Gastrocnemius medialis (tissue), 4 donors: ENCODE results near the gene TCP11L2. TPM values are rescaled to one million over a fixed set of nuclear protein-coding genes. Genes with fewer than 3 reads are reported as not detected.

ENCODE experiments used
- ATAC-seq, 2 donors: fragments of 150-250 bp; one replicate each; pipeline ENCODE4 v1.9.1; 2016
- DNase-seq, 2 donors: peaks; one replicate each; pipeline ENCODE4 v3.0.0-alpha.2; 2019
- H3K27ac ChIP-seq, 4 donors: fragments of 200-600 bp; sonication (generic); 1 replicate in 1 of 4; 2 replicates in 3 of 4; pipeline ENCODE4 v1.5.1; 2016 to 2018; ENCODE audit warnings: mild to moderate bottlenecking in 2 of 4, moderate library complexity in 1 of 4
- H3K27me3 ChIP-seq, 3 donors: fragments of 200-600 bp; sonication (generic) in 2 of 3; 1 replicate in 1 of 3; 2 replicates in 2 of 3; pipeline versions ENCODE4 v1.5.1 to v1.6.0; 2016 to 2019; ENCODE audit warnings: mild to moderate bottlenecking in 1 of 3, moderate library complexity in 1 of 3
- H3K36me3 ChIP-seq, 2 donors: fragments of 200-600 bp; sonication (generic) in 1 of 2; one replicate each; pipeline ENCODE4 v1.5.1; 2017 to 2018
- H3K4me1 ChIP-seq, 2 donors: fragments of 200-600 bp; sonication (generic) in 1 of 2; one replicate each; pipeline ENCODE4 v1.5.1; 2016 to 2017; ENCODE audit warnings: mild to moderate bottlenecking in 2 of 2
- H3K4me3 ChIP-seq, 4 donors: fragments of 200-600 bp; sonication (generic) in 3 of 4; 1 replicate in 1 of 4; 2 replicates in 3 of 4; pipeline ENCODE4 v1.5.1; 2016 to 2019; ENCODE audit warnings: mild to moderate bottlenecking in 2 of 4
- H3K9me3 ChIP-seq, 3 donors: fragments of 200-600 bp; sonication (generic) in 2 of 3; 1 replicate in 1 of 3; 2 replicates in 2 of 3; pipeline ENCODE4 v1.5.1; 2016 to 2019
- POLR2A ChIP-seq, 2 donors: fragments of 450-650 bp; IDR thresholded peaks; one replicate each; pipeline ENCODE4 v1.6.1; 2017; ENCODE audit warnings: antibody characterized with exemption in 2 of 2, mild to moderate bottlenecking in 2 of 2, moderate library complexity in 2 of 2
- in situ Hi-C, 4 donors: fragments of 200-750 bp; cut with MboI; loops; one replicate each; pipeline versions ENCODE4 v1.15.0 to v1.8.0; 2017; ENCODE audit warnings: low sequenced_read_pairs in 4 of 4
- intact Hi-C: fragments of 100-400 bp; cut with DNase I; formaldehyde crosslinking; loops from one replicate; pipeline ENCODE4 v1.15.1; 2023; ENCODE audit warnings: low total_unique reads
- total RNA-seq, 4 donors: library from RNA; depleted of rRNA; stranded (reverse); fragments of >200 nt; gene quantifications; one replicate each; pipeline versions ENCODE4 v1.1.0 to v1.2.3, GENCODE V29; 2016
- TF ChIP-seq, protein P1 (sequence below), 5 experiments: fragments of 450-650 bp in 3 of 5; fragments of 200-600 bp in 2 of 5; sonication (generic) in 2 of 5; IDR thresholded peaks in 4 of 5; conservative IDR thresholded peaks in 1 of 5; 1 replicate in 4 of 5; 2 replicates in 1 of 5; pipeline ENCODE4 v1.5.1; 2016 to 2019; ENCODE audit warnings: antibody characterized with exemption in 5 of 5, mild to moderate bottlenecking in 3 of 5, moderate library complexity in 3 of 5

The TCP11L2 gene
- total RNA-seq, 4 donors from 2014 or later: 39.1 to 51.7 (median 43.9) TPM

GRCh38 chr12:106343214-106343528 lies 40.6 kb downstream of the TCP11L2 start:
- Histone ChIP-seq H3K4me3 (peak overlapping the region; percentile 24 to 44 (median 38)), H3K36me3 (peaks cover 0 to 22% of the 10 kb centered on the region in 2 donors), H3K9me3 (no peaks in the 10 kb centered on the region), H3K27ac (peak overlapping the region; percentile 66 to 88 (median 80)), H3K27me3 (no peaks in the 10 kb centered on the region), H3K4me1 (peaks cover 32 to 54% of the 10 kb centered on the region in 2 donors)
- intact Hi-C loops (loop anchor here (2.0 kb wide), 2 partner anchors 40 to 94 kb away; partner anchors contain the start of genes CKAP4 and TCP11L2), in situ Hi-C loops (loop anchor here in 3 of 4 donors (5.0 to 10.0 kb wide), 2 partner anchors 116 to 118 kb away; no protein-coding TSS in a partner anchor)
- ATAC-seq (peak; percentile 5 to 12), DNase-seq (no peak)
- TF ChIP-seq POLR2A (IDR thresholded peaks at IDR 0.05): no peak
- TF ChIP-seq, protein P1, sequence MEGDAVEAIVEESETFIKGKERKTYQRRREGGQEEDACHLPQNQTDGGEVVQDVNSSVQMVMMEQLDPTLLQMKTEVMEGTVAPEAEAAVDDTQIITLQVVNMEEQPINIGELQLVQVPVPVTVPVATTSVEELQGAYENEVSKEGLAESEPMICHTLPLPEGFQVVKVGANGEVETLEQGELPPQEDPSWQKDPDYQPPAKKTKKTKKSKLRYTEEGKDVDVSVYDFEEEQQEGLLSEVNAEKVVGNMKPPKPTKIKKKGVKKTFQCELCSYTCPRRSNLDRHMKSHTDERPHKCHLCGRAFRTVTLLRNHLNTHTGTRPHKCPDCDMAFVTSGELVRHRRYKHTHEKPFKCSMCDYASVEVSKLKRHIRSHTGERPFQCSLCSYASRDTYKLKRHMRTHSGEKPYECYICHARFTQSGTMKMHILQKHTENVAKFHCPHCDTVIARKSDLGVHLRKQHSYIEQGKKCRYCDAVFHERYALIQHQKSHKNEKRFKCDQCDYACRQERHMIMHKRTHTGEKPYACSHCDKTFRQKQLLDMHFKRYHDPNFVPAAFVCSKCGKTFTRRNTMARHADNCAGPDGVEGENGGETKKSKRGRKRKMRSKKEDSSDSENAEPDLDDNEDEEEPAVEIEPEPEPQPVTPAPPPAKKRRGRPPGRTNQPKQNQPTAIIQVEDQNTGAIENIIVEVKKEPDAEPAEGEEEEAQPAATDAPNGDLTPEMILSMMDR (IDR thresholded peaks at IDR 0.05 in 4 of 5, conservative IDR thresholded peaks at IDR 0.05 in 1 of 5): no peak

- TF ChIP-seq, protein P1 (IDR thresholded peaks at IDR 0.05 in 4 of 5, conservative IDR thresholded peaks at IDR 0.05 in 1 of 5): no peak
- no peak for TF ChIP-seq POLR2A (IDR thresholded peaks at IDR 0.05)
- Histone ChIP-seq H3K27ac (peak overlapping the region; percentile 66 to 88 (median 80)), H3K4me1 (peaks cover 32 to 54% of the 10 kb centered on the region in 2 donors), H3K27me3 (no peaks in the 10 kb centered on the region), H3K36me3 (peaks cover 0 to 22% of the 10 kb centered on the region in 2 donors), H3K4me3 (no peak overlapping the region), H3K9me3 (no peaks in the 10 kb centered on the region)
- in situ Hi-C loops (loop anchor here in 3 of 4 donors (5.0 to 10.0 kb wide), 2 partner anchors 117 to 119 kb away; no protein-coding TSS in a partner anchor), intact Hi-C loops (no loop called here)
- DNase-seq (no peak), ATAC-seq (no peak)
Observed at GRCh38 chr12:106344131-106344530, 41.6 kb downstream of the TCP11L2 start.

DNA sequence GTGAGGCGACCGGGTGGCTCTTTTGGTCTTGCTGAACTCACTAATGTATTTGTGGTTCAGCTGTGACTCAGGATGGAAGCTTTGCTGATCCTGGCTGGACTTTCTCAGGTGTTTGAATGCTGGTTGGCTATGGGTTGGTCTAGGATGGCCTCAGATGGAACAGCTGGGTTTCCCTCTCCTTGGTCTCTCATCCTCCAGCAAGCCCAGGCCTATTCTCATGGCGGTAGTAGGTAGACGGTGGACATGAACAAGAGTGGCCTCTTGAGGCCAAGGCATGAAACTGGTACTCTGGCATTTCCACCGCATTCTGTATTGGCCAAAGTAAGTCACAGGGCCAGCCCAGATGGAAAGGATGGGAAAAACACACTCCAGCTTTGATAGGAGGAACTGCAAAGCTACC lies 43.2 kb downstream of the TCP11L2 start:
- peaks cover 0 to 17% of the 10 kb centered on the region in 2 donors for H3K36me3 ChIP-seq
- no peak for TF ChIP-seq POLR2A (IDR thresholded peaks at IDR 0.05)
- TF ChIP-seq, protein P1 (IDR thresholded peaks at IDR 0.05 in 4 of 5, conservative IDR thresholded peaks at IDR 0.05 in 1 of 5): peak; percentile 45 to 69 (median 53)
- H3K27ac ChIP-seq: peak overlapping the region; percentile 66 to 88 (median 80)
- ATAC-seq (peak; percentile 59 to 62), DNase-seq (peak; percentile 33 to 69)
- H3K4me3 ChIP-seq: no peak overlapping the region
- H3K27me3 ChIP-seq: no peaks in the 10 kb centered on the region
- H3K4me1 ChIP-seq: peaks cover 31 to 39% of the 10 kb centered on the region in 2 donors
- in situ Hi-C loops (loop anchor here in 2 of 4 donors (10.0 kb wide), 1 partner anchor 121 kb away; no protein-coding TSS in a partner anchor), intact Hi-C loops (loop anchor here (1.0 kb wide), 1 partner anchor 118 kb away; no protein-coding TSS in a partner anchor)
- H3K9me3 ChIP-seq: no peaks in the 10 kb centered on the region

- Histone ChIP-seq H3K27me3 (no peaks in the 10 kb centered on the region), H3K4me3 (no peak overlapping the region), H3K4me1 (peaks cover 5 to 13% of the 10 kb centered on the region in 2 donors), H3K27ac (no peak overlapping the region), H3K36me3 (peaks cover 0 to 12% of the 10 kb centered on the region in 2 donors), H3K9me3 (no peaks in the 10 kb centered on the region)
- DNase-seq (no peak), ATAC-seq (no peak)
- in situ Hi-C loops: loop anchor here in 2 of 4 donors (10.0 kb wide), 1 partner anchor 124 kb away; no protein-coding TSS in a partner anchor
- intact Hi-C loops: no loop called here
- TF ChIP-seq, protein P1 (IDR thresholded peaks at IDR 0.05 in 4 of 5, conservative IDR thresholded peaks at IDR 0.05 in 1 of 5): no peak
- TF ChIP-seq POLR2A (IDR thresholded peaks at IDR 0.05): no peak
Observed at GRCh38 chr12:106348411-106348810, 45.9 kb downstream of the TCP11L2 start.
